SK-N-SH (cell line): ENCODE data around the gene CCDC81. TPM values are rescaled to one million over a fixed set of nuclear protein-coding genes. Genes with fewer than 3 reads are reported as not detected.

Experiments used
- CTCF ChIA-PET: fragments of 300-600, 350-600 bp; formaldehyde crosslinking; extraction: SDS; loops from one replicate; lab custom pipeline; 2021; lab: Yijun Ruan, JAX
- POLR2A ChIA-PET: fragments of 350-600 bp; sonication (Branson Sonifier 250); formaldehyde crosslinking; extraction: SDS; loops from one replicate; lab custom pipeline; 2020; ENCODE audit warnings: antibody characterized with exemption, inconsistent platforms; lab: Yijun Ruan, JAX
- DNase-seq: peaks from one replicate; pipeline ENCODE4 v3.0.0; 2012
- H2AFZ ChIP-seq: fragments of 200-600 bp; sonication (generic); 2 replicates; pipeline ENCODE4 v1.8.1; 2016; ENCODE audit warnings: antibody characterized with exemption, mild to moderate bottlenecking, low read depth
- H3F3A ChIP-seq: fragments of 200-600 bp; sonication (generic); replicated peaks from 2 replicates; pipeline ENCODE3; 2016; ENCODE audit warnings: antibody characterized with exemption, mild to moderate bottlenecking; ENCODE audit not compliant: insufficient read depth
- H3K27ac ChIP-seq, 2 experiments: fragments of 200-500 bp in 1 of 2; fragments of 200-600 bp in 1 of 2; sonication (Bioruptor generic) in 1 of 2; sonication (generic), shearing (Covaris generic) in 1 of 2; 2 replicates each; pipeline versions ENCODE4 v1.5.1 to v1.6.1; 2014 to 2016; ENCODE audit warnings: low read depth in 2 of 2, inconsistent platforms in 1 of 2, low read length in 1 of 2, mild to moderate bottlenecking in 1 of 2, mixed read lengths in 1 of 2
- H3K27me3 ChIP-seq: fragments of 200-600 bp; sonication (generic), shearing (Covaris generic); 2 replicates; pipeline ENCODE4 v1.6.1; 2016; ENCODE audit warnings: mixed run types; ENCODE audit not compliant: insufficient read depth
- H3K36me3 ChIP-seq, 2 experiments: fragments of 200-500 bp in 1 of 2; fragments of 200-600 bp in 1 of 2; sonication (Bioruptor generic) in 1 of 2; sonication (generic) in 1 of 2; replicated peaks in 1 of 2; 2 replicates each; pipeline versions ENCODE3 to v1.5.1; 2014 to 2016; ENCODE audit warnings: low read length in 1 of 2, mild to moderate bottlenecking in 1 of 2; ENCODE audit not compliant: insufficient read depth in 2 of 2, control insufficient read depth in 1 of 2
- H3K4me1 ChIP-seq, 2 experiments: fragments of 200-500 bp in 1 of 2; fragments of 200-600 bp in 1 of 2; sonication (Bioruptor generic) in 1 of 2; sonication (generic), shearing (Covaris generic) in 1 of 2; 2 replicates each; pipeline versions ENCODE4 v1.5.1 to v1.6.1; 2014 to 2016; ENCODE audit warnings: low read depth in 1 of 2, low read length in 1 of 2, mixed run types in 1 of 2; ENCODE audit not compliant: insufficient read depth in 2 of 2, control insufficient read depth in 1 of 2
- H3K4me2 ChIP-seq: fragments of 200-600 bp; sonication (generic), shearing (Covaris generic); 2 replicates; pipeline ENCODE4 v1.6.1; 2017; ENCODE audit warnings: mixed run types
- H3K4me3 ChIP-seq, 2 experiments: fragments of 200-500 bp in 1 of 2; fragments of 200-600 bp in 1 of 2; sonication (Bioruptor generic) in 1 of 2; sonication (generic), shearing (Covaris generic) in 1 of 2; 2 replicates each; pipeline versions ENCODE4 v1.5.1 to v1.8.1; 2014 to 2016; ENCODE audit warnings: low read depth in 2 of 2, inconsistent platforms in 1 of 2, low read length in 1 of 2, mild to moderate bottlenecking in 1 of 2, mixed read lengths in 1 of 2, moderate library complexity in 1 of 2
- H3K79me2 ChIP-seq: fragments of 200-600 bp; sonication (generic); 2 replicates; pipeline ENCODE4 v1.8.1; 2017; ENCODE audit warnings: mild to moderate bottlenecking; ENCODE audit not compliant: insufficient read depth
- H3K9ac ChIP-seq: fragments of 200-600 bp; sonication (generic); 2 replicates; pipeline ENCODE4 v1.6.1; 2017; ENCODE audit warnings: mixed run types
- H3K9me2 ChIP-seq: fragments of 200-600 bp; sonication (generic); 2 replicates; pipeline ENCODE4 v1.6.1; 2017; ENCODE audit warnings: mixed run types
- H3K9me3 ChIP-seq: fragments of 200-600 bp; sonication (generic); 2 replicates; pipeline ENCODE4 v1.6.1; 2017; ENCODE audit warnings: mixed run types, mild to moderate bottlenecking, moderate library complexity
- H4K20me1 ChIP-seq: fragments of 200-600 bp; sonication (generic); 2 replicates; pipeline ENCODE4 v1.6.1; 2017; ENCODE audit warnings: mild to moderate bottlenecking, mixed run types; ENCODE audit not compliant: insufficient read depth
- CHD2 ChIP-seq: fragments of 150-350 bp; IDR thresholded peaks from 2 replicates; pipeline ENCODE4 v1.6.1; 2018; ENCODE audit warnings: low read length; ENCODE audit not compliant: partially characterized antibody
- ELF1 ChIP-seq: IDR thresholded peaks from 2 replicates; pipeline ENCODE4 v1.4.0; 2012
- EP300 ChIP-seq, 2 experiments: IDR thresholded peaks; 2 replicates each; pipeline versions ENCODE4 v1.4.0 to v1.6.1; 2012; ENCODE audit warnings: borderline replicate concordance in 1 of 2, low read depth in 1 of 2, low read length in 1 of 2
- FOSL2 ChIP-seq: IDR thresholded peaks from 2 replicates; pipeline ENCODE4 v1.4.0; 2012; ENCODE audit warnings: low read depth, mild to moderate bottlenecking, moderate library complexity, borderline replicate concordance
- FOXJ3 ChIP-seq: sonication (generic); formaldehyde crosslinking; IDR thresholded peaks from 2 replicates; pipeline ENCODE4 v1.5.1; 2020; ENCODE audit warnings: mild to moderate bottlenecking, missing genetic modification reagents
- GABPA ChIP-seq: IDR thresholded peaks from 2 replicates; pipeline ENCODE4 v1.4.0; 2012; ENCODE audit warnings: low read depth, mild to moderate bottlenecking
- GATA2 ChIP-seq: sonication (generic); formaldehyde crosslinking; IDR thresholded peaks from 2 replicates; pipeline ENCODE4 v1.5.0; 2020; ENCODE audit warnings: mild to moderate bottlenecking, missing genetic modification reagents
- MXI1 ChIP-seq: IDR thresholded peaks from 2 replicates; pipeline ENCODE4 v1.6.1; 2012; ENCODE audit warnings: mild to moderate bottlenecking, low read depth, low read length, improper control_type of control experiment
- NRF1 ChIP-seq: IDR thresholded peaks from 2 replicates; pipeline ENCODE4 v1.6.1; 2012; ENCODE audit warnings: low read depth, mild to moderate bottlenecking, low read length
- POLR2AphosphoS5 ChIP-seq: IDR thresholded peaks from 2 replicates; pipeline ENCODE4 v1.6.1; 2012; ENCODE audit warnings: low read depth, low read length
- RFX5 ChIP-seq: IDR thresholded peaks from 2 replicates; pipeline ENCODE4 v1.6.1; 2012; ENCODE audit warnings: mild to moderate bottlenecking, improper control_type of control experiment, low read length
- RXRA ChIP-seq: IDR thresholded peaks from 2 replicates; pipeline ENCODE4 v1.4.0; 2012; ENCODE audit warnings: low read depth, mild to moderate bottlenecking, borderline replicate concordance
- SIN3A ChIP-seq: IDR thresholded peaks from 2 replicates; pipeline ENCODE4 v1.6.1; 2012; ENCODE audit warnings: low read depth, mild to moderate bottlenecking, low read length, moderate library complexity, borderline replicate concordance
- SMC3 ChIP-seq: IDR thresholded peaks from 2 replicates; pipeline ENCODE4 v1.6.1; 2012; ENCODE audit warnings: low read depth, low read length, improper control_type of control experiment
- TAF1 ChIP-seq: IDR thresholded peaks from 2 replicates; pipeline ENCODE4 v1.6.1; 2012; ENCODE audit warnings: low read depth, mild to moderate bottlenecking, low read length, moderate library complexity, borderline replicate concordance
- TCF12 ChIP-seq: IDR thresholded peaks from 2 replicates; pipeline ENCODE4 v1.4.0; 2012
- WGBS: methylation state at CpG from one replicate; pipeline ENCODE4 v1.1.6; 2017; ENCODE audit warnings: low lambda C conversion rate; 5-methylcytosine and 5-hydroxymethylcytosine counted together
- polyA plus RNA-seq, 3 experiments: library from polyadenylated mRNA; depleted of rRNA; stranded (reverse); fragments of >200 nt; gene quantifications; 2 replicates each; pipeline ENCODE4 v1.2.3, GENCODE V29; 2012
- TF ChIP-seq, protein P1 (sequence below): IDR thresholded peaks from 2 replicates; pipeline ENCODE4; 2012
- TF ChIP-seq, protein P2 (sequence below): fragments of 200-600 bp; sonication (generic); IDR thresholded peaks from 2 replicates; pipeline ENCODE4 v1.6.1; 2017; ENCODE audit warnings: antibody characterized with exemption, mild to moderate bottlenecking, moderate library complexity
- TF ChIP-seq, protein P3 (sequence below): IDR thresholded peaks from 2 replicates; pipeline ENCODE4 v1.4.0; 2012; ENCODE audit warnings: low read depth
- TF ChIP-seq, protein P4 (sequence below): IDR thresholded peaks from 2 replicates; pipeline ENCODE4 v1.4.0; 2012; ENCODE audit warnings: low read depth, borderline replicate concordance
- TF ChIP-seq, protein P5 (sequence below): fragments of 150-350 bp; IDR thresholded peaks from 2 replicates; pipeline ENCODE4 v1.6.1; 2017; ENCODE audit warnings: antibody characterized with exemption, low read length, low read depth, borderline replicate concordance

CCDC81 gene
- polyA plus RNA-seq, 1 of the 3 experiments (the other 2 are of a cell fraction), result 0.49 TPM

DNA sequence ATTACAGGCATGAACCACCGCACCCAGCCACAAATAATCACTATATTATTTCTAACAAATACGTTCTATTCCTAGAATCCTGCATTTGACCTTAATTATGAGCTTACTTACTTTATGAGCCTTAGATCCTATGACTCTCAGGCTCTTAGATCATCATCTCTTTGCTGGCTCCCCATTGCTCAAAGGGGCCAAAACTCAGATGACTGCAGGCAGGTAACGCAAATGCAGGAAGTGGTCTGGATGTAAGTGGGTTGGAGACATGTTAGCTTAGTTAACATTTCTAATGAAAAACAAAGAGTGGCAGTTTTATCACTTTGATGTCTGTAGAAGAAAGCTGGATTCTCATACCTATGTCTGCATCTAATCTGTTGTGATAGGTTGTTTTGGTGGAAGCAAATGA, 23.4 kb downstream of the CCDC81 start:
- H3K4me2 ChIP-seq, result no peak overlapping the region
- H4K20me1 ChIP-seq, result no peaks in the 10 kb centered on the region
- no peaks in the 10 kb centered on the region for H3K27me3 ChIP-seq
- TF ChIP-seq FOSL2 (no peak), RXRA (no peak), GABPA (no peak), NRF1 (no peak), ELF1 (no peak), TAF1 (no peak), RFX5 (no peak), SMC3 (no peak), TCF12 (no peak), MXI1 (no peak), CHD2 (no peak)
- TF ChIP-seq, protein P1, sequence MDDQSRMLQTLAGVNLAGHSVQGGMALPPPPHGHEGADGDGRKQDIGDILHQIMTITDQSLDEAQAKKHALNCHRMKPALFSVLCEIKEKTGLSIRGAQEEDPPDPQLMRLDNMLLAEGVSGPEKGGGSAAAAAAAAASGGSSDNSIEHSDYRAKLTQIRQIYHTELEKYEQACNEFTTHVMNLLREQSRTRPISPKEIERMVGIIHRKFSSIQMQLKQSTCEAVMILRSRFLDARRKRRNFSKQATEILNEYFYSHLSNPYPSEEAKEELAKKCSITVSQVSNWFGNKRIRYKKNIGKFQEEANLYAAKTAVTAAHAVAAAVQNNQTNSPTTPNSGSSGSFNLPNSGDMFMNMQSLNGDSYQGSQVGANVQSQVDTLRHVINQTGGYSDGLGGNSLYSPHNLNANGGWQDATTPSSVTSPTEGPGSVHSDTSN, result no peak
- TF ChIP-seq, protein P2, sequence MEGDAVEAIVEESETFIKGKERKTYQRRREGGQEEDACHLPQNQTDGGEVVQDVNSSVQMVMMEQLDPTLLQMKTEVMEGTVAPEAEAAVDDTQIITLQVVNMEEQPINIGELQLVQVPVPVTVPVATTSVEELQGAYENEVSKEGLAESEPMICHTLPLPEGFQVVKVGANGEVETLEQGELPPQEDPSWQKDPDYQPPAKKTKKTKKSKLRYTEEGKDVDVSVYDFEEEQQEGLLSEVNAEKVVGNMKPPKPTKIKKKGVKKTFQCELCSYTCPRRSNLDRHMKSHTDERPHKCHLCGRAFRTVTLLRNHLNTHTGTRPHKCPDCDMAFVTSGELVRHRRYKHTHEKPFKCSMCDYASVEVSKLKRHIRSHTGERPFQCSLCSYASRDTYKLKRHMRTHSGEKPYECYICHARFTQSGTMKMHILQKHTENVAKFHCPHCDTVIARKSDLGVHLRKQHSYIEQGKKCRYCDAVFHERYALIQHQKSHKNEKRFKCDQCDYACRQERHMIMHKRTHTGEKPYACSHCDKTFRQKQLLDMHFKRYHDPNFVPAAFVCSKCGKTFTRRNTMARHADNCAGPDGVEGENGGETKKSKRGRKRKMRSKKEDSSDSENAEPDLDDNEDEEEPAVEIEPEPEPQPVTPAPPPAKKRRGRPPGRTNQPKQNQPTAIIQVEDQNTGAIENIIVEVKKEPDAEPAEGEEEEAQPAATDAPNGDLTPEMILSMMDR, result no peak
- TF ChIP-seq, protein P3, sequence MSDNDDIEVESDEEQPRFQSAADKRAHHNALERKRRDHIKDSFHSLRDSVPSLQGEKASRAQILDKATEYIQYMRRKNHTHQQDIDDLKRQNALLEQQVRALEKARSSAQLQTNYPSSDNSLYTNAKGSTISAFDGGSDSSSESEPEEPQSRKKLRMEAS, result no peak
- TF ChIP-seq, protein P4, sequence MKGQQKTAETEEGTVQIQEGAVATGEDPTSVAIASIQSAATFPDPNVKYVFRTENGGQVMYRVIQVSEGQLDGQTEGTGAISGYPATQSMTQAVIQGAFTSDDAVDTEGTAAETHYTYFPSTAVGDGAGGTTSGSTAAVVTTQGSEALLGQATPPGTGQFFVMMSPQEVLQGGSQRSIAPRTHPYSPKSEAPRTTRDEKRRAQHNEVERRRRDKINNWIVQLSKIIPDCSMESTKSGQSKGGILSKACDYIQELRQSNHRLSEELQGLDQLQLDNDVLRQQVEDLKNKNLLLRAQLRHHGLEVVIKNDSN, result no peak
- no peaks in the 10 kb centered on the region for H3K9me3 ChIP-seq
- no peak overlapping the region for H3K27ac ChIP-seq
- H3K4me1 ChIP-seq, result peaks cover 0 to 7% of the 10 kb centered on the region in 2 experiments; a peak in 1 of 4 replicates
- WGBS, result 94% methylated on average over 3 of the region's 3 CpGs
- H3F3A ChIP-seq, result no peaks in the 10 kb centered on the region
- no peak for DNase-seq
- H3K79me2 ChIP-seq, result no peaks in the 10 kb centered on the region
- H2AFZ ChIP-seq, result no peak overlapping the region
- H3K9ac ChIP-seq, result no peak overlapping the region
- H3K4me3 ChIP-seq, result no peak overlapping the region
- CTCF ChIA-PET, result interaction anchor here (0.7 kb wide), 1 partner anchor 1485 kb away, joined by 3 read pairs; no protein-coding TSS in a partner anchor
- POLR2A ChIA-PET, result no interaction called here
- no peaks in the 10 kb centered on the region for H3K9me2 ChIP-seq
- no peaks in the 10 kb centered on the region for H3K36me3 ChIP-seq

DNA sequence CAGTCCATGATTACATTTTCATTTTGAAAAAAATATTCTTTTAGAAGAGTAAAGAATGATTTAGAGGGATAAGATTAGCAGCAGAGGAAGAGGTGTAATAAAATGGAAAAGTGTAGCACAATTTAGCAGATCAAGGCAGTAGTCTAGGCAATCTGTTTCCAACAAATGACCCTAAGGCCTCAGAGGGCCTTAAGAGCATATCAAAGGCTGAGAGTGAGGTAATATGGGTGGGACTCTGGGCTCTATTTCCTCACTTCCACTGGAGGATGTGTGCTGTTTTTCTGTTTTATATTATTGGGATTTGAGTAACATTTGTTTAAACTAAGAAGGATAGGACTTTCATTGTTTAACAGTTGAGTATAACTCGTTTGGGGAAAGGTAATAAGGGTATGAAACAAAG, 28.8 kb downstream of the CCDC81 start:
- no peak overlapping the region for H2AFZ ChIP-seq
- no peak overlapping the region for H3K9ac ChIP-seq
- H3K9me3 ChIP-seq, result no peaks in the 10 kb centered on the region
- H3K27ac ChIP-seq, result no peak overlapping the region
- DNase-seq, result no peak
- H3K4me3 ChIP-seq, result no peak overlapping the region
- no peaks in the 10 kb centered on the region for H3K4me1 ChIP-seq
- H3K4me2 ChIP-seq, result no peak overlapping the region
- no peaks in the 10 kb centered on the region for H3K27me3 ChIP-seq
- H3K36me3 ChIP-seq, result no peaks in the 10 kb centered on the region
- no peaks in the 10 kb centered on the region for H3K9me2 ChIP-seq
- H4K20me1 ChIP-seq, result no peaks in the 10 kb centered on the region
- WGBS, result 68% methylated on average over 1 of the region's 1 CpG
- CTCF ChIA-PET, result interaction anchor here (0.6 kb wide), 1 partner anchor 1807 kb away, joined by 3 read pairs; no protein-coding TSS in a partner anchor
- H3K79me2 ChIP-seq, result no peaks in the 10 kb centered on the region
- POLR2A ChIA-PET, result no interaction called here
- H3F3A ChIP-seq, result no peaks in the 10 kb centered on the region
- TF ChIP-seq, protein P5, sequence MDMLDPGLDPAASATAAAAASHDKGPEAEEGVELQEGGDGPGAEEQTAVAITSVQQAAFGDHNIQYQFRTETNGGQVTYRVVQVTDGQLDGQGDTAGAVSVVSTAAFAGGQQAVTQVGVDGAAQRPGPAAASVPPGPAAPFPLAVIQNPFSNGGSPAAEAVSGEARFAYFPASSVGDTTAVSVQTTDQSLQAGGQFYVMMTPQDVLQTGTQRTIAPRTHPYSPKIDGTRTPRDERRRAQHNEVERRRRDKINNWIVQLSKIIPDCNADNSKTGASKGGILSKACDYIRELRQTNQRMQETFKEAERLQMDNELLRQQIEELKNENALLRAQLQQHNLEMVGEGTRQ, result no peak
- no peak for TF ChIP-seq GATA2 (CRISPR knock-in tag)
- TF ChIP-seq POLR2AphosphoS5, result no peak
- no peak for TF ChIP-seq SIN3A
- TF ChIP-seq, protein P2, result no peak
- TF ChIP-seq EP300 (IDR thresholded peaks at IDR 0.05; ENCODE audit: borderline replicate concordance in 1 of 2, low read depth in 1 of 2, low read length in 1 of 2), result no peak
- no peak for TF ChIP-seq ELF1
- TF ChIP-seq GABPA, result no peak
- no peak for TF ChIP-seq FOXJ3 (CRISPR knock-in tag)
